ENCODE data around the gene NPR1.

DNA sequence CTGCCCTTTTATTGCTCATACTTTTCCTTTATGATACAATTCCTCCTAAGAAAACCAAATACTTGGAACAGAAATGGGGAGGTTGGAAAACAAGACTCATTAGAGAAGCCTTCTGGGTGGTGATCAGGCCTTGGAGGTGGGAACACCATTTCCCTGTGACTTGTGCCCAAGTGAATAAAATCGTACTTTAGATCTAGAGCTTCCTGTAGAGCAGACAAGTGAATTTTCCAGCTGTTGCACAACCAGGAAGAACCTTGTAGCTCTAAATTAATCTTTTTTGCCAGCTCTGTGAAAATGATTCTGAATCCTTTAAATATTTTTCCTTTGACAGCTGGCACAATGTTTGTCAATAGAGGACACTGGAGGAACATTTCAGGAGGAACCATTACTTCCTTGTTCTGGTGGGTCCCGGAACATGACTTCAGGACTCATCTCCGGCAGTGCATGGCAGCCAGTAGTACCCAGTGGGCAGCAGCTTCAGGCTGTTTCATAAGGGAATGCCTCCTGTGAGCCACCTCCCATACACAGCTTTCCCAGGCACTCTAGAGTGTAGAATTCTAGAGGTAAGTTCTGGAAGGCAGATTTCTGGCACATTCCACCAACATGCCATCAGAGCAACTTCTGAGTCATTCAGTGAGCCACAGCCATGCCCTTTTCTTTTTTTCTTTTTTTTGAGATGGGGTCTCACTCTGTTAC is 25.5 kb upstream of the NPR1 start:
- no peak for TF ChIP-seq SUZ12 (IDR thresholded peaks at IDR 0.05)
- no peak for TF ChIP-seq BHLHE40 (IDR thresholded peaks at IDR 0.05; ENCODE audit: borderline replicate concordance)
- no peak for TF ChIP-seq SP1 (IDR thresholded peaks at IDR 0.05)
- no peak for TF ChIP-seq ELF4 (IDR thresholded peaks at IDR 0.05)
- TF ChIP-seq ZNF384 (IDR thresholded peaks at IDR 0.05), result no peak
- no peak for TF ChIP-seq FOXA1 (IDR thresholded peaks at IDR 0.05)
- TF ChIP-seq FOXM1 (IDR thresholded peaks at IDR 0.05; ENCODE audit: borderline replicate concordance), result no peak
- no peak for TF ChIP-seq FOXK2 (IDR thresholded peaks at IDR 0.05)
- no peak for TF ChIP-seq NFRKB (IDR thresholded peaks at IDR 0.05)
- TF ChIP-seq L3MBTL2 (conservative IDR thresholded peaks at IDR 0.05), result no peak

All from HEK293T (cell line).